ENCODE results near the gene VAMP3.

Gene VAMP3

GRCh38 chr1:7821282-7821681 lies 50.2 kb downstream of the VAMP3 start:
- DNase-seq, result no peak

- no peak for DNase-seq
These were observed 53.6 kb downstream of the VAMP3 start for GRCh38 chr1:7824701-7825100.

GRCh38 chr1:7826363-7826762 lies 55.3 kb downstream of the VAMP3 start:
- DNase-seq, result no peak

- DNase-seq, result peak; percentile 22
These were observed 56.2 kb downstream of the VAMP3 start for GRCh38 chr1:7827126-7827955.
